Uterus (tissue), 2 donors: ENCODE results near the gene RCHY1.

Source experiments
- POLR2A ChIP-seq, 2 donors: fragments of 450-650 bp; IDR thresholded peaks; one replicate each; pipeline ENCODE4 v1.6.1; 2016; ENCODE audit warnings: antibody characterized with exemption in 2 of 2, mild to moderate bottlenecking in 1 of 2, moderate library complexity in 1 of 2
- TF ChIP-seq, protein P1 (sequence below), 4 experiments: fragments of 200-600 bp in 2 of 4; fragments of 450-650 bp in 2 of 4; sonication (generic) in 2 of 4; IDR thresholded peaks; one replicate each; pipeline ENCODE4 v1.5.1; 2016 to 2019; ENCODE audit warnings: antibody characterized with exemption in 4 of 4, mild to moderate bottlenecking in 2 of 4, moderate library complexity in 1 of 4

DNA sequence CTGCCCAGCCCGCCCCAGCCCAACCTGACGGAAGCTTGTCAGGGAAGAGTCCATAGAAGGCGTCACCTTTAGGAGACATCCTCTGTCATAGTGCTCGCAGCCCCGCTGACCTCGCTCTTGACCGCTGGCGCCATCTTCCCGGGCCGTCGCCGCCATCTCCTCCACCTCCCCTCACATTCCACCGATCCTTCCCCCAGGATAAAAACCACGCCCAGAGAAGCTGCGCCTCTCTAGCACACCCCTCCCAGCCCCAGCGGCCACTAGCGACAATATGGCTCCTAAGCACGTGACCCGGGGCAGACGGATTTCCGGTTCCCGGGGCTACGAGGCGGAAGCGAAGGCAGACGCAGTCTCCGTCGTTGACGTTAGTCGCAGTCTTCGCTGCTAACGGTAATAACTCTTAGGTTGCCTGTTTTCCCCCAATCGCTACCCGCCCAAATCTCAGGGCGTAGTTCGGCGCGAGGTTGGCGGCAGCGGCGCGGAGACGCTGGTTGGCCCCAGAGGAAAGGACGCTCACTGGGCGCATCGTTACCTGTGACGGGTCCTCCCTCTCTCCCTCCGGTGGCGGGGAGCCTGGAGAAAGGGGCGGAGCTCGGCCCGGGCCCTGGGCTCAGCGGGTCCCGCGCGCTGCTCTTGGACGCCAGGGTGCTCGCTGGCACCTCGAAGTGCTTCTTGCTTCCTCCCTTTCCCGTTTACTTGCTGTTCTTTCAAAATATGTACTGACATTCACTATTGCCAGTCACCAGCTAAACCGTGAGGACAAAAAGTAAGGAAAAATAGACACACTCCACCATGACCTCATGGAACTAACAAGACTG is at the start of gene RCHY1, which contains the start of gene THAP6:
- TF ChIP-seq, protein P1, sequence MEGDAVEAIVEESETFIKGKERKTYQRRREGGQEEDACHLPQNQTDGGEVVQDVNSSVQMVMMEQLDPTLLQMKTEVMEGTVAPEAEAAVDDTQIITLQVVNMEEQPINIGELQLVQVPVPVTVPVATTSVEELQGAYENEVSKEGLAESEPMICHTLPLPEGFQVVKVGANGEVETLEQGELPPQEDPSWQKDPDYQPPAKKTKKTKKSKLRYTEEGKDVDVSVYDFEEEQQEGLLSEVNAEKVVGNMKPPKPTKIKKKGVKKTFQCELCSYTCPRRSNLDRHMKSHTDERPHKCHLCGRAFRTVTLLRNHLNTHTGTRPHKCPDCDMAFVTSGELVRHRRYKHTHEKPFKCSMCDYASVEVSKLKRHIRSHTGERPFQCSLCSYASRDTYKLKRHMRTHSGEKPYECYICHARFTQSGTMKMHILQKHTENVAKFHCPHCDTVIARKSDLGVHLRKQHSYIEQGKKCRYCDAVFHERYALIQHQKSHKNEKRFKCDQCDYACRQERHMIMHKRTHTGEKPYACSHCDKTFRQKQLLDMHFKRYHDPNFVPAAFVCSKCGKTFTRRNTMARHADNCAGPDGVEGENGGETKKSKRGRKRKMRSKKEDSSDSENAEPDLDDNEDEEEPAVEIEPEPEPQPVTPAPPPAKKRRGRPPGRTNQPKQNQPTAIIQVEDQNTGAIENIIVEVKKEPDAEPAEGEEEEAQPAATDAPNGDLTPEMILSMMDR (IDR thresholded peaks at IDR 0.05) = peak in 1 of 4 experiments; percentile 31
- peak; percentile 51 to 83 for TF ChIP-seq POLR2A (IDR thresholded peaks at IDR 0.05)
